Body of pancreas (tissue), 4 donors: ENCODE measurements around the gene AKAP1. TPM values are rescaled to one million over a fixed set of nuclear protein-coding genes. Genes with fewer than 3 reads are reported as not detected.

ENCODE experiments used
- ATAC-seq: fragments of 150-250 bp; one replicate; pipeline ENCODE4 v1.9.1; 2016
- DNase-seq, 4 donors: peaks; one replicate each; pipeline ENCODE4 v3.0.0-alpha.2; 2019
- H3K27ac ChIP-seq, 4 donors: fragments of 200-600 bp; sonication (generic); 1 replicate in 3 of 4; 2 replicates in 1 of 4; pipeline versions ENCODE4 v1.5.1 to v1.6.1; 2016 to 2019; ENCODE audit warnings: mild to moderate bottlenecking in 1 of 4, mixed read lengths in 1 of 4, moderate library complexity in 1 of 4
- H3K27me3 ChIP-seq, 2 donors: fragments of 200-600 bp; sonication (generic); one replicate each; pipeline ENCODE4 v1.6.0; 2016; ENCODE audit warnings: mild to moderate bottlenecking in 1 of 2
- H3K36me3 ChIP-seq, 2 donors: fragments of 200-600 bp; sonication (generic); replicated peaks in 1 of 2; 2 replicates each; pipeline ENCODE4 v1.5.1; 2016; ENCODE audit warnings: low read depth in 2 of 2; ENCODE audit not compliant: insufficient read depth in 1 of 2
- H3K4me1 ChIP-seq: fragments of 200-600 bp; sonication (generic); one replicate; pipeline ENCODE4 v1.6.0; 2016
- H3K4me3 ChIP-seq, 2 donors: fragments of 200-600 bp; sonication (generic); 1 replicate in 1 of 2; 2 replicates in 1 of 2; pipeline ENCODE4 v1.5.1; 2016 to 2019
- H3K9me3 ChIP-seq, 3 donors: fragments of 200-600 bp; sonication (generic); 1 replicate in 2 of 3; 2 replicates in 1 of 3; pipeline ENCODE4 v1.5.1; 2016
- POLR2A ChIP-seq, 3 donors: fragments of 450-650 bp; IDR thresholded peaks; one replicate each; pipeline ENCODE4 v1.6.1; 2016; ENCODE audit warnings: antibody characterized with exemption in 3 of 3, mild to moderate bottlenecking in 2 of 3
- WGBS, 2 donors: methylation state at CpG; one replicate each; pipeline ENCODE4 v1.1.5; 2017; 5-methylcytosine and 5-hydroxymethylcytosine counted together
- intact Hi-C: fragments of 100-400 bp; cut with DNase I; formaldehyde crosslinking; loops from one replicate; pipeline ENCODE4 v1.15.1; 2023
- total RNA-seq, 2 donors: library from RNA; depleted of rRNA; stranded (reverse); fragments of >200 nt; gene quantifications; one replicate each; pipeline ENCODE4 v1.1.0, GENCODE V29; 2016
- TF ChIP-seq, protein P1 (sequence below), 7 experiments: fragments of 450-650 bp in 4 of 7; fragments of 200-600 bp in 3 of 7; sonication (generic) in 3 of 7; IDR thresholded peaks; one replicate each; pipeline ENCODE4 v1.5.1; 2016 to 2019; ENCODE audit warnings: antibody characterized with exemption in 7 of 7

Gene AKAP1, protein sequence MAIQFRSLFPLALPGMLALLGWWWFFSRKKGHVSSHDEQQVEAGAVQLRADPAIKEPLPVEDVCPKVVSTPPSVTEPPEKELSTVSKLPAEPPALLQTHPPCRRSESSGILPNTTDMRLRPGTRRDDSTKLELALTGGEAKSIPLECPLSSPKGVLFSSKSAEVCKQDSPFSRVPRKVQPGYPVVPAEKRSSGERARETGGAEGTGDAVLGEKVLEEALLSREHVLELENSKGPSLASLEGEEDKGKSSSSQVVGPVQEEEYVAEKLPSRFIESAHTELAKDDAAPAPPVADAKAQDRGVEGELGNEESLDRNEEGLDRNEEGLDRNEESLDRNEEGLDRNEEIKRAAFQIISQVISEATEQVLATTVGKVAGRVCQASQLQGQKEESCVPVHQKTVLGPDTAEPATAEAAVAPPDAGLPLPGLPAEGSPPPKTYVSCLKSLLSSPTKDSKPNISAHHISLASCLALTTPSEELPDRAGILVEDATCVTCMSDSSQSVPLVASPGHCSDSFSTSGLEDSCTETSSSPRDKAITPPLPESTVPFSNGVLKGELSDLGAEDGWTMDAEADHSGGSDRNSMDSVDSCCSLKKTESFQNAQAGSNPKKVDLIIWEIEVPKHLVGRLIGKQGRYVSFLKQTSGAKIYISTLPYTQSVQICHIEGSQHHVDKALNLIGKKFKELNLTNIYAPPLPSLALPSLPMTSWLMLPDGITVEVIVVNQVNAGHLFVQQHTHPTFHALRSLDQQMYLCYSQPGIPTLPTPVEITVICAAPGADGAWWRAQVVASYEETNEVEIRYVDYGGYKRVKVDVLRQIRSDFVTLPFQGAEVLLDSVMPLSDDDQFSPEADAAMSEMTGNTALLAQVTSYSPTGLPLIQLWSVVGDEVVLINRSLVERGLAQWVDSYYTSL
- 10 to 100 TPM; 24.4 to 48.5 TPM for total RNA-seq

DNA sequence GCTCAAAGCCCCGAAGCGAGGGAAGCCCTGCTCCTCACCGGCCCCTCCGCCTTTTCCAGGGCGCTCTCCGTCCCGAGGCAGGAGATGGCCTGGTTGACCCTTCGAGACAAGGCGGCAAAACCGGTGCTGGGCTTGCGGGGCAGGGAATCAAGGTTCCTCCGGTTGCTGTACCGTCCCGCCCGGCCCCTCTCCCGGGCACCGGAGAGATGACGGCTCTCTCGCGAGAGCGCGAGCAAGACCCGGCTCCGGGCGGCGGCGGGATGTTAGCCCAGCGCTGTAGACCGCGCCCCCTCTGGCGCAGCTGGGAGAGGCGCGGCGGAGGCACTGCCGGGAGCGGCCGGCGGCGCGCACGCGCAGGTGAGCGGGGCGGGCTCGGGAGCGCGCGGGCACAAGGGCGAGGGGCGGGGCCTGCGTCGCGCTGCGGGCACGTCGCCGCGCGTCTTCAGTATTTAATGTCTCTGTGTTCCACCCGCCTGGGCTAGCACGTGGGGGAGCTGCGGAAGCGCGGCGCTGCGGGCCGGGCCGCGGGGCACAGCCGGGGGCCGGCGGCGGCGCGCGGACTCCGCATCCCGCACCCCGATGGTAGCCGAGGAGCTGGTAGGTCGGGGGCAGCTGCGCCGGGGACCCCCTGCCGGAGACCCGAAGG, at the start of gene AKAP1:
TSS of gene AKAP1 (plus strand) at position 445 of the 646 bp plus-strand sequence. CDS start 20,219 bp downstream, outside the sequence.
- Histone ChIP-seq H3K9me3 (no peaks in the 10 kb centered on the region), H3K4me3 (peak within 1 kb of the TSS; percentile 26 to 70), H3K27ac (peak within 1 kb of the TSS; percentile 91 to 95 (median 94)), H3K36me3 (no peaks in the 10 kb centered on the region), H3K27me3 (no peaks in the 10 kb centered on the region), H3K4me1 (peaks cover 43% of the 10 kb centered on the region)
- DNase-seq (peak; percentile 96 to 98 (median 96)), ATAC-seq (peak; percentile 96)
- peak; percentile 83 to 97 (median 97) for TF ChIP-seq POLR2A (IDR thresholded peaks at IDR 0.05)
- TF ChIP-seq, protein P1, sequence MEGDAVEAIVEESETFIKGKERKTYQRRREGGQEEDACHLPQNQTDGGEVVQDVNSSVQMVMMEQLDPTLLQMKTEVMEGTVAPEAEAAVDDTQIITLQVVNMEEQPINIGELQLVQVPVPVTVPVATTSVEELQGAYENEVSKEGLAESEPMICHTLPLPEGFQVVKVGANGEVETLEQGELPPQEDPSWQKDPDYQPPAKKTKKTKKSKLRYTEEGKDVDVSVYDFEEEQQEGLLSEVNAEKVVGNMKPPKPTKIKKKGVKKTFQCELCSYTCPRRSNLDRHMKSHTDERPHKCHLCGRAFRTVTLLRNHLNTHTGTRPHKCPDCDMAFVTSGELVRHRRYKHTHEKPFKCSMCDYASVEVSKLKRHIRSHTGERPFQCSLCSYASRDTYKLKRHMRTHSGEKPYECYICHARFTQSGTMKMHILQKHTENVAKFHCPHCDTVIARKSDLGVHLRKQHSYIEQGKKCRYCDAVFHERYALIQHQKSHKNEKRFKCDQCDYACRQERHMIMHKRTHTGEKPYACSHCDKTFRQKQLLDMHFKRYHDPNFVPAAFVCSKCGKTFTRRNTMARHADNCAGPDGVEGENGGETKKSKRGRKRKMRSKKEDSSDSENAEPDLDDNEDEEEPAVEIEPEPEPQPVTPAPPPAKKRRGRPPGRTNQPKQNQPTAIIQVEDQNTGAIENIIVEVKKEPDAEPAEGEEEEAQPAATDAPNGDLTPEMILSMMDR (IDR thresholded peaks at IDR 0.05), result peak in 4 of 7 experiments; percentile 5 to 63 (median 38)
- 0% methylated on average over 4 to 59 of the region's 85 CpGs for WGBS, 2 donors
- intact Hi-C loops, result no loop called here

DNA sequence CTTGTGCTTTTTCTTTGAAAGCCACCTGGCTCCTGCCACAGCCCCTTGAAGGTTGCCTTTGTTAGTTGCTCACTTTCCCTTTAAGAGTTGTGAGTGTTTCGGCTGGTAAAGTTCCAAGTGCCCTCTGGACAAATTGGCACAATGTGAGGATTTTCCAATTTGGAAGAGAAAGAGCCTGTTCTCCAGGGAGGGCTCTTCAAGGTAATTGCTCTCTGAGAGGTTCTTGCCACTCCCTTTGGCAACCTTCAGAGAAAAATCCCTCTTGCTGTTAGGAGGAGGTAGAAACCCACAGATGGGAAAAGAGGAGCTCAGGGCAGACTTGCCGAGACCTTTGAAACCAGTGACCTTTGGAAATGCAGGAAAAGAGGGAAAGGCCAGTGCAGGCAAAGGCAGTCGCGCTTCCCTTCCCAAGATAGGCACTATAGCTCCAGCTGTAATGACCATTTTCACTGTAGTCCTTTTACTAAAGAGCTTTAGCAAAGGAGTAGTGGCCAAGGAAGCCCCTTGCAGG, 49.0 kb upstream of the AKAP1 start:
- WGBS, 2 donors, result 2 to 20% methylated on average over 4 of the region's 4 CpGs
- Histone ChIP-seq H3K9me3 (no peaks in the 10 kb centered on the region), H3K27me3 (no peaks in the 10 kb centered on the region), H3K4me1 (peaks cover 65% of the 10 kb centered on the region), H3K4me3 (no peak overlapping the region), H3K36me3 (no peaks in the 10 kb centered on the region), H3K27ac (peak overlapping the region; percentile 68 to 85 (median 72))
- intact Hi-C loops, result no loop called here
- peak; percentile 76 to 85 (median 82) for DNase-seq
- peak; percentile 84 for ATAC-seq
- TF ChIP-seq, protein P1 (IDR thresholded peaks at IDR 0.05), result no peak
- peak in 1 of 3 donors; percentile 12 for TF ChIP-seq POLR2A (IDR thresholded peaks at IDR 0.05)

DNA sequence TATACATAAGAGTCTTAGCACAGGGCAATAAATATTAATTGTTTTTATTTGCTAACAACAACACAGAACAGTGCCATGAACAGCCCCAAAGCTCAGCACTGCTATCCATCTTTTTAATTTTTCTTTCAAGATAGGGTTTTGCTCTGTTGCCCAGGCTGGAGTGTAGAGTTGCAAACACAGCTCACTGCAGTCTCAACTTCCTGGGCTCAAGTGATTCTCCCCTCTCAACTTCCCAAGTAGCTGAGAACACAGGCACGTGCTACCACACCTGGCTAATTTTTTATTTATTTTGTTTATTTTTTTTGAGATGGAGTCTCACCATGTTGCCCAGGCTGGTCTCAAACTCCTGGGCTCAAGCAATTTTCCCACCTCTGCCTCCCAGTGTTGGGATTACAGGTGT, 47.6 kb upstream of the AKAP1 start:
- peaks cover 59% of the 10 kb centered on the region for H3K4me1 ChIP-seq
- ATAC-seq, result no peak
- H3K9me3 ChIP-seq, result no peaks in the 10 kb centered on the region
- no peaks in the 10 kb centered on the region for H3K36me3 ChIP-seq
- no peak for DNase-seq
- TF ChIP-seq, protein P1 (IDR thresholded peaks at IDR 0.05), result no peak
- no peak for TF ChIP-seq POLR2A (IDR thresholded peaks at IDR 0.05)
- intact Hi-C loops, result no loop called here
- WGBS, 2 donors, result 24 to 42% methylated on average over 1 of the region's 1 CpG
- no peaks in the 10 kb centered on the region for H3K27me3 ChIP-seq
- no peak overlapping the region for H3K4me3 ChIP-seq
- no peak overlapping the region for H3K27ac ChIP-seq

DNA sequence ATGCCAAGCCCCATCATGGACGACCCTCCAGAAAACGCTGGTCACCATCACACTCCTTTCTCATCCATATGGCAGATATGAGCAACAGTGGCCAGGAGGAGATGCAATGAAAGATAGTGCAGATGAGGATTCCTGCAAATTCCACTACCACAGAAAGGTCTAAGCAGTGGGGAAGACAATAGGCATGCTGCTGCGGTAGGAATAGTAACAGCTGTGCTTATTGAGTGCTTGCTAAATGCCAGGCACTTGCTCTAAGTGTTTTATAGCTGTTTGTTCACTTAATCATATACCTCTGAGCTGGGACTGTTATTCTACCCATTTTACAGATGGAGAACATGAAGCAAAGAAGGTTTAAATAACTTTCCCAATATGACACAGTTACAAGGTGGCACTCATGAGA, 46.6 kb upstream of the AKAP1 start:
- H3K9me3 ChIP-seq, result no peaks in the 10 kb centered on the region
- H3K27ac ChIP-seq, result no peak overlapping the region
- intact Hi-C loops, result no loop called here
- peaks cover 48% of the 10 kb centered on the region for H3K4me1 ChIP-seq
- H3K27me3 ChIP-seq, result no peaks in the 10 kb centered on the region
- 80 to 82% methylated on average over 3 of the region's 3 CpGs for WGBS, 2 donors
- no peak for TF ChIP-seq POLR2A (IDR thresholded peaks at IDR 0.05)
- TF ChIP-seq, protein P1 (IDR thresholded peaks at IDR 0.05), result no peak
- no peak for ATAC-seq
- H3K4me3 ChIP-seq, result no peak overlapping the region
- DNase-seq, result no peak
- H3K36me3 ChIP-seq, result no peaks in the 10 kb centered on the region
